Mucosa of rectum (tissue), 2 donors: Measurements from ENCODE around the gene PPP1R14C.

Source experiments
- H3K27ac ChIP-seq, 2 donors: one replicate each; pipeline ENCODE4 v1.7.0; 2013; ENCODE audit warnings: inconsistent platforms in 2 of 2, low read depth in 2 of 2, low read length in 2 of 2
- H3K27me3 ChIP-seq, 2 donors: one replicate each; pipeline ENCODE4 v1.7.0; 2013; ENCODE audit warnings: low read length in 2 of 2; ENCODE audit not compliant: control insufficient read depth in 2 of 2, insufficient read depth in 2 of 2
- H3K36me3 ChIP-seq, 2 donors: one replicate each; pipeline ENCODE4 v1.7.0; 2013; ENCODE audit warnings: low read length in 2 of 2; ENCODE audit not compliant: control insufficient read depth in 2 of 2, insufficient read depth in 2 of 2
- H3K4me1 ChIP-seq, 2 donors: one replicate each; pipeline ENCODE4 v1.7.0; 2013; ENCODE audit warnings: low read length in 2 of 2, mild to moderate bottlenecking in 1 of 2; ENCODE audit not compliant: control insufficient read depth in 2 of 2, insufficient read depth in 2 of 2
- H3K4me3 ChIP-seq, 2 donors: one replicate each; pipeline ENCODE4 v1.7.0; 2013; ENCODE audit warnings: low read length in 2 of 2
- H3K9ac ChIP-seq, 2 donors: one replicate each; pipeline ENCODE4 v1.7.0; 2013; ENCODE audit warnings: low read length in 2 of 2, low read depth in 1 of 2, mild to moderate bottlenecking in 1 of 2
- H3K9me3 ChIP-seq, 2 donors: one replicate each; pipeline ENCODE4 v1.7.0; 2013; ENCODE audit warnings: low read length in 2 of 2; ENCODE audit not compliant: control insufficient read depth in 2 of 2
- donor health status: healthy.
- donor health status: Normal muscosa, but diverticular disease.

The PPP1R14C gene

DNA sequence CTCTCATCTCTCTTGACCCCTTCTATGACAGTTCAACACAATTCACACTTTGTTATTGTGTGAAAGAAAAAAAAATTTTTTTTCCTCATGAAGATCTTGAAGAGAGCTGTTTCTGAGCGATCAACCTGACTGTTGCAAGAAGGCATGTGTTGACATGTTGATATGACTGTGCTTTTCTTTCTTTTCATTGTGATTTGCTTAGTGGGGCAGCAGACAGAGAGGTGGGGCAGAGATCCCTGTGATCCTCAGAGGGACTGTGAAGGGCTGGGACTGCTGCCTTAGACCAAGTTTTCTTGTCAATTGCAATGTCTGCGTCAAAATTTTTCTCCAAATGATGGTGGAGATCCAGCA is 155.2 kb downstream of the PPP1R14C start:
- Histone ChIP-seq H3K9me3 (peaks cover 6 to 9% of the 10 kb centered on the region in 2 donors), H3K4me3 (no peak overlapping the region), H3K9ac (no peak overlapping the region), H3K27ac (peak overlapping the region in 1 of 2 donors; percentile 31), H3K27me3 (no peaks in the 10 kb centered on the region), H3K4me1 (peaks cover 10 to 11% of the 10 kb centered on the region in 2 donors), H3K36me3 (no peaks in the 10 kb centered on the region)

DNA sequence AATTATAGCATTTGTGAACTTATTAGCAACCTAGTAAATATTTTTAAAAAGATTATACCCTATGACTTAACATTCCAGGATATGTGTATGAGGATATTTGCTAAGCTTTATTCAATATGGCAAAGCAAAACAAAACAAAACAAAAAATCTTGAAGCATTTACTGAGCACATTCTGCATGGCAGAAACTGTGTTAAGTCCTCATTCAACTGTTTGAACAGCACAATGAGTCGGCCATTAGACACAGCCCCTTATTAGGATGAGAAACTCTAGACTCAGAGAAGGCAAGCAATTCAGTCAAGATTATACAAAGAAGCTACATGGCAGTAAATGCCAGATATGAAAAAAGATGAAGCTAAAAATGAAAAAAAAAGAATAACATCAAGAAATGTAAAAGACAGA is 155.8 kb downstream of the PPP1R14C start:
- Histone ChIP-seq H3K36me3 (no peaks in the 10 kb centered on the region), H3K27ac (no peak overlapping the region), H3K4me1 (peaks cover 11 to 13% of the 10 kb centered on the region in 2 donors), H3K9me3 (peaks cover 6 to 9% of the 10 kb centered on the region in 2 donors), H3K9ac (no peak overlapping the region), H3K4me3 (no peak overlapping the region), H3K27me3 (no peaks in the 10 kb centered on the region)
